SK-N-SH (cell line): ENCODE measurements around the gene PARN. TPM values are rescaled to one million over a fixed set of nuclear protein-coding genes. Genes with fewer than 3 reads are reported as not detected.

Experiments
- CTCF ChIA-PET: fragments of 300-600, 350-600 bp; formaldehyde crosslinking; extraction: SDS; loops from one replicate; lab custom pipeline; 2021; lab: Yijun Ruan, JAX
- POLR2A ChIA-PET: fragments of 350-600 bp; sonication (Branson Sonifier 250); formaldehyde crosslinking; extraction: SDS; loops from one replicate; lab custom pipeline; 2020; ENCODE audit warnings: antibody characterized with exemption, inconsistent platforms; lab: Yijun Ruan, JAX
- DNase-seq: peaks from one replicate; pipeline ENCODE4 v3.0.0; 2012
- H2AFZ ChIP-seq: fragments of 200-600 bp; sonication (generic); 2 replicates; pipeline ENCODE4 v1.8.1; 2016; ENCODE audit warnings: antibody characterized with exemption, mild to moderate bottlenecking, low read depth
- H3F3A ChIP-seq: fragments of 200-600 bp; sonication (generic); replicated peaks from 2 replicates; pipeline ENCODE3; 2016; ENCODE audit warnings: antibody characterized with exemption, mild to moderate bottlenecking; ENCODE audit not compliant: insufficient read depth
- H3K27ac ChIP-seq, 2 experiments: fragments of 200-500 bp in 1 of 2; fragments of 200-600 bp in 1 of 2; sonication (Bioruptor generic) in 1 of 2; sonication (generic), shearing (Covaris generic) in 1 of 2; 2 replicates each; pipeline versions ENCODE4 v1.5.1 to v1.6.1; 2014 to 2016; ENCODE audit warnings: low read depth in 2 of 2, inconsistent platforms in 1 of 2, low read length in 1 of 2, mild to moderate bottlenecking in 1 of 2, mixed read lengths in 1 of 2
- H3K27me3 ChIP-seq: fragments of 200-600 bp; sonication (generic), shearing (Covaris generic); 2 replicates; pipeline ENCODE4 v1.6.1; 2016; ENCODE audit warnings: mixed run types; ENCODE audit not compliant: insufficient read depth
- H3K36me3 ChIP-seq, 2 experiments: fragments of 200-500 bp in 1 of 2; fragments of 200-600 bp in 1 of 2; sonication (Bioruptor generic) in 1 of 2; sonication (generic) in 1 of 2; replicated peaks in 1 of 2; 2 replicates each; pipeline versions ENCODE3 to v1.5.1; 2014 to 2016; ENCODE audit warnings: low read length in 1 of 2, mild to moderate bottlenecking in 1 of 2; ENCODE audit not compliant: insufficient read depth in 2 of 2, control insufficient read depth in 1 of 2
- H3K4me1 ChIP-seq, 2 experiments: fragments of 200-500 bp in 1 of 2; fragments of 200-600 bp in 1 of 2; sonication (Bioruptor generic) in 1 of 2; sonication (generic), shearing (Covaris generic) in 1 of 2; 2 replicates each; pipeline versions ENCODE4 v1.5.1 to v1.6.1; 2014 to 2016; ENCODE audit warnings: low read depth in 1 of 2, low read length in 1 of 2, mixed run types in 1 of 2; ENCODE audit not compliant: insufficient read depth in 2 of 2, control insufficient read depth in 1 of 2
- H3K4me2 ChIP-seq: fragments of 200-600 bp; sonication (generic), shearing (Covaris generic); 2 replicates; pipeline ENCODE4 v1.6.1; 2017; ENCODE audit warnings: mixed run types
- H3K4me3 ChIP-seq, 2 experiments: fragments of 200-500 bp in 1 of 2; fragments of 200-600 bp in 1 of 2; sonication (Bioruptor generic) in 1 of 2; sonication (generic), shearing (Covaris generic) in 1 of 2; 2 replicates each; pipeline versions ENCODE4 v1.5.1 to v1.8.1; 2014 to 2016; ENCODE audit warnings: low read depth in 2 of 2, inconsistent platforms in 1 of 2, low read length in 1 of 2, mild to moderate bottlenecking in 1 of 2, mixed read lengths in 1 of 2, moderate library complexity in 1 of 2
- H3K79me2 ChIP-seq: fragments of 200-600 bp; sonication (generic); 2 replicates; pipeline ENCODE4 v1.8.1; 2017; ENCODE audit warnings: mild to moderate bottlenecking; ENCODE audit not compliant: insufficient read depth
- H3K9ac ChIP-seq: fragments of 200-600 bp; sonication (generic); 2 replicates; pipeline ENCODE4 v1.6.1; 2017; ENCODE audit warnings: mixed run types
- H3K9me2 ChIP-seq: fragments of 200-600 bp; sonication (generic); 2 replicates; pipeline ENCODE4 v1.6.1; 2017; ENCODE audit warnings: mixed run types
- H3K9me3 ChIP-seq: fragments of 200-600 bp; sonication (generic); 2 replicates; pipeline ENCODE4 v1.6.1; 2017; ENCODE audit warnings: mixed run types, mild to moderate bottlenecking, moderate library complexity
- H4K20me1 ChIP-seq: fragments of 200-600 bp; sonication (generic); 2 replicates; pipeline ENCODE4 v1.6.1; 2017; ENCODE audit warnings: mild to moderate bottlenecking, mixed run types; ENCODE audit not compliant: insufficient read depth
- CHD2 ChIP-seq: fragments of 150-350 bp; IDR thresholded peaks from 2 replicates; pipeline ENCODE4 v1.6.1; 2018; ENCODE audit warnings: low read length; ENCODE audit not compliant: partially characterized antibody
- EP300 ChIP-seq, 2 experiments: IDR thresholded peaks; 2 replicates each; pipeline versions ENCODE4 v1.4.0 to v1.6.1; 2012; ENCODE audit warnings: borderline replicate concordance in 1 of 2, low read depth in 1 of 2, low read length in 1 of 2
- EZH2phosphoT487 ChIP-seq: fragments of 200-600 bp; sonication (generic); IDR thresholded peaks from 2 replicates; pipeline ENCODE4 v1.6.1; 2017; ENCODE audit warnings: low read depth, mixed run types, mild to moderate bottlenecking, antibody characterized with exemption, moderate library complexity, borderline replicate concordance
- FOXJ3 ChIP-seq: sonication (generic); formaldehyde crosslinking; IDR thresholded peaks from 2 replicates; pipeline ENCODE4 v1.5.1; 2020; ENCODE audit warnings: mild to moderate bottlenecking, missing genetic modification reagents
- GABPA ChIP-seq: IDR thresholded peaks from 2 replicates; pipeline ENCODE4 v1.4.0; 2012; ENCODE audit warnings: low read depth, mild to moderate bottlenecking
- IRF3 ChIP-seq: fragments of 150-350 bp; IDR thresholded peaks from 2 replicates; pipeline ENCODE4 v1.6.1; 2016; ENCODE audit warnings: mild to moderate bottlenecking, low read depth, low read length
- JUND ChIP-seq: IDR thresholded peaks from 2 replicates; pipeline ENCODE4 v1.4.0; 2012
- MAX ChIP-seq: IDR thresholded peaks from 2 replicates; pipeline ENCODE4 v1.4.0; 2012; ENCODE audit warnings: low read depth
- NRF1 ChIP-seq: IDR thresholded peaks from 2 replicates; pipeline ENCODE4 v1.6.1; 2012; ENCODE audit warnings: low read depth, mild to moderate bottlenecking, low read length
- RCOR1 ChIP-seq: fragments of 150-350 bp; IDR thresholded peaks from 2 replicates; pipeline ENCODE4 v1.6.1; 2017; ENCODE audit warnings: antibody characterized with exemption, low read length
- RXRA ChIP-seq: IDR thresholded peaks from 2 replicates; pipeline ENCODE4 v1.4.0; 2012; ENCODE audit warnings: low read depth, mild to moderate bottlenecking, borderline replicate concordance
- SMC3 ChIP-seq: IDR thresholded peaks from 2 replicates; pipeline ENCODE4 v1.6.1; 2012; ENCODE audit warnings: low read depth, low read length, improper control_type of control experiment
- TAF1 ChIP-seq: IDR thresholded peaks from 2 replicates; pipeline ENCODE4 v1.6.1; 2012; ENCODE audit warnings: low read depth, mild to moderate bottlenecking, low read length, moderate library complexity, borderline replicate concordance
- TCF12 ChIP-seq: IDR thresholded peaks from 2 replicates; pipeline ENCODE4 v1.4.0; 2012
- TEAD4 ChIP-seq: IDR thresholded peaks from 2 replicates; pipeline ENCODE4 v1.4.0; 2012; ENCODE audit warnings: mild to moderate bottlenecking, borderline replicate concordance; ENCODE audit not compliant: insufficient read depth
- USF1 ChIP-seq: IDR thresholded peaks from 2 replicates; pipeline ENCODE4 v1.4.0; 2012; ENCODE audit warnings: low read depth, borderline replicate concordance
- USF2 ChIP-seq: fragments of 150-350 bp; IDR thresholded peaks from 2 replicates; pipeline ENCODE4 v1.6.1; 2017; ENCODE audit warnings: antibody characterized with exemption, low read length, low read depth, borderline replicate concordance
- YY1 ChIP-seq: IDR thresholded peaks from 2 replicates; pipeline ENCODE4 v1.4.0; 2012; ENCODE audit warnings: low read depth, mild to moderate bottlenecking
- ZBTB33 ChIP-seq: IDR thresholded peaks from 2 replicates; pipeline ENCODE4 v1.4.0; 2012; ENCODE audit warnings: low read depth, borderline replicate concordance
- WGBS: methylation state at CpG from one replicate; pipeline ENCODE4 v1.1.6; 2017; ENCODE audit warnings: low lambda C conversion rate; 5-methylcytosine and 5-hydroxymethylcytosine counted together
- polyA plus RNA-seq, 3 experiments: library from polyadenylated mRNA; depleted of rRNA; stranded (reverse); fragments of >200 nt; gene quantifications; 2 replicates each; pipeline ENCODE4 v1.2.3, GENCODE V29; 2012
- TF ChIP-seq, protein P1 (sequence below): IDR thresholded peaks from 2 replicates; pipeline ENCODE4; 2012

Gene PARN
- polyA plus RNA-seq, 1 of the 3 experiments (the other 2 are of a cell fraction), result 20.5 TPM

GRCh38 chr16:14524979-14525378, 105.1 kb downstream of the PARN start:
- DNase-seq, result no peak
- Histone ChIP-seq H3K9ac (no peak overlapping the region), H3F3A (no peaks in the 10 kb centered on the region), H3K4me1 (peaks cover 2 to 6% of the 10 kb centered on the region in 2 experiments; a peak in 3 of 4 replicates), H3K4me2 (no peak overlapping the region), H3K9me2 (no peaks in the 10 kb centered on the region), H2AFZ (no peak overlapping the region), H3K4me3 (no peak overlapping the region), H3K36me3 (no peaks in the 10 kb centered on the region), H3K9me3 (no peaks in the 10 kb centered on the region), H3K27ac (no peak overlapping the region), H3K79me2 (no peaks in the 10 kb centered on the region; the same call in 1 of the 2 replicates), H3K27me3 (no peaks in the 10 kb centered on the region), H4K20me1 (no peaks in the 10 kb centered on the region)
- ChIA-PET POLR2A (no interaction called here), CTCF (interaction anchor here (5.2 kb wide), 1 partner anchor 224 kb away, joined by 37 read pairs; no protein-coding TSS in a partner anchor)
- TF ChIP-seq TCF12 (no peak), CHD2 (no peak), FOXJ3 (CRISPR knock-in tag) (no peak), EZH2phosphoT487 (no peak), YY1 (no peak), JUND (no peak), RXRA (no peak), SMC3 (no peak), TAF1 (no peak), NRF1 (no peak), RCOR1 (no peak), USF2 (no peak), TEAD4 (no peak), IRF3 (no peak), EP300 (IDR thresholded peaks at IDR 0.05; ENCODE audit: borderline replicate concordance in 1 of 2, low read depth in 1 of 2, low read length in 1 of 2) (no peak)
- TF ChIP-seq, protein P1, sequence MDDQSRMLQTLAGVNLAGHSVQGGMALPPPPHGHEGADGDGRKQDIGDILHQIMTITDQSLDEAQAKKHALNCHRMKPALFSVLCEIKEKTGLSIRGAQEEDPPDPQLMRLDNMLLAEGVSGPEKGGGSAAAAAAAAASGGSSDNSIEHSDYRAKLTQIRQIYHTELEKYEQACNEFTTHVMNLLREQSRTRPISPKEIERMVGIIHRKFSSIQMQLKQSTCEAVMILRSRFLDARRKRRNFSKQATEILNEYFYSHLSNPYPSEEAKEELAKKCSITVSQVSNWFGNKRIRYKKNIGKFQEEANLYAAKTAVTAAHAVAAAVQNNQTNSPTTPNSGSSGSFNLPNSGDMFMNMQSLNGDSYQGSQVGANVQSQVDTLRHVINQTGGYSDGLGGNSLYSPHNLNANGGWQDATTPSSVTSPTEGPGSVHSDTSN, result no peak
- WGBS, result 92% methylated on average over 3 of the region's 3 CpGs

GRCh38 chr16:14523632-14524031, 106.4 kb downstream of the PARN start:
- H3K27ac ChIP-seq, result no peak overlapping the region
- CTCF ChIA-PET, result no interaction called here
- H3K79me2 ChIP-seq, result no peaks in the 10 kb centered on the region; the same call in 1 of the 2 replicates
- WGBS, result 97% methylated on average over 2 of the region's 2 CpGs
- H3K4me2 ChIP-seq, result no peak overlapping the region
- no peak overlapping the region for H2AFZ ChIP-seq
- H3K36me3 ChIP-seq, result no peaks in the 10 kb centered on the region
- no peaks in the 10 kb centered on the region for H4K20me1 ChIP-seq
- H3K4me1 ChIP-seq, result peaks cover 0 to 2% of the 10 kb centered on the region in 2 experiments; a peak in 1 of 4 replicates
- no peaks in the 10 kb centered on the region for H3K9me3 ChIP-seq
- no peaks in the 10 kb centered on the region for H3F3A ChIP-seq
- H3K9ac ChIP-seq, result no peak overlapping the region
- TF ChIP-seq MAX (no peak), ZBTB33 (no peak), USF1 (no peak), USF2 (no peak), GABPA (no peak)
- POLR2A ChIA-PET, result no interaction called here
- H3K9me2 ChIP-seq, result no peaks in the 10 kb centered on the region
- no peak for DNase-seq
- no peak overlapping the region for H3K4me3 ChIP-seq
- H3K27me3 ChIP-seq, result no peaks in the 10 kb centered on the region
